GM10266 (cell line): ENCODE data around the gene MAGED2.
"Not testable (repeated sequence)": the region's sequence is repeated elsewhere in the genome, so short reads cannot be mapped to it uniquely, and the experiment has no call there.

ENCODE experiments used
- DNase-seq: peaks from one replicate; pipeline ENCODE4 v3.0.0; 2012; ENCODE audit errors: extremely low spot score
- CTCF ChIP-seq: IDR thresholded peaks from 2 replicates; pipeline ENCODE4 v1.5.1; 2012; ENCODE audit warnings: mild to moderate bottlenecking, low read depth; ENCODE audit not compliant: control insufficient read depth, insufficient read depth; ENCODE audit errors: missing control alignments

Gene MAGED2

GRCh38 chrX:54788446-54788845 lies 19.1 kb upstream of the MAGED2 start:
- no peak for TF ChIP-seq CTCF
- no peak for DNase-seq

GRCh38 chrX:54789405-54789804 lies 18.1 kb upstream of the MAGED2 start:
- DNase-seq, result not testable (repeated sequence)

GRCh38 chrX:54794028-54794427 lies 13.5 kb upstream of the MAGED2 start:
- no peak for DNase-seq
- no peak for TF ChIP-seq CTCF

GRCh38 chrX:54794795-54795194 lies 12.8 kb upstream of the MAGED2 start:
- no peak for TF ChIP-seq CTCF
- DNase-seq, result no peak

GRCh38 chrX:54798137-54798536 lies 9.4 kb upstream of the MAGED2 start, which contains the start of gene ITIH6:
ITIH6 (minus strand) TSS chrX:54798255; CDS start chrX:54798210, 45 bp downstream.
- no peak for TF ChIP-seq CTCF

GRCh38 chrX:54799046-54799445 lies 8.5 kb upstream of the MAGED2 start:
- no peak for TF ChIP-seq CTCF
- DNase-seq, result no peak

More at GRCh38 chrX:54798137-54798536, 9.4 kb upstream of the MAGED2 start, which contains the start of gene ITIH6:
- DNase-seq, result no peak

GRCh38 chrX:54808109-54808604 lies 612 bp downstream of the MAGED2 start:
- no peak for TF ChIP-seq CTCF
- peak; percentile 25 for DNase-seq
